ENCODE measurements around the gene DRD3.

DRD3 gene

DNA sequence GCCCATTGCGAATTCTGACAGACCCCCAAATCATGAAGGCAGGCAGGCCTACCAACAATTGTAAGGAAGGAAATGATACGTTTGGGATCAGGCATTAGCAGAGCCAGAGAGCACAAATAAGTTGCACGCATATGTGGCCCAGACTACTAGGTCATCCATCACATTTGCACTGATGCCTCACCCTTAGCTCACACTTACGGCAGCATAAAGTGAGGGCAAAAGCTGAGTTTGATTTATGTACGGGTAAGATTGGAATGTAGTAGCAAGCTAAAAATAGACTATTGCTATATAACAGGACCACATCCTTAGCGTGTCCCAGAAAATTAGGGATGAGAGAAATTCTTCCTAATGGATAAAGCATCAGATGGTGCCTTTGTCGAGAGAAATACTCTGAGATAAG lies 63.7 kb downstream of the DRD3 start:
- DNase-seq = no peak

- DNase-seq = no peak
These were observed 64.1 kb downstream of the DRD3 start for GRCh38 chr3:114114719-114115118.

DNA sequence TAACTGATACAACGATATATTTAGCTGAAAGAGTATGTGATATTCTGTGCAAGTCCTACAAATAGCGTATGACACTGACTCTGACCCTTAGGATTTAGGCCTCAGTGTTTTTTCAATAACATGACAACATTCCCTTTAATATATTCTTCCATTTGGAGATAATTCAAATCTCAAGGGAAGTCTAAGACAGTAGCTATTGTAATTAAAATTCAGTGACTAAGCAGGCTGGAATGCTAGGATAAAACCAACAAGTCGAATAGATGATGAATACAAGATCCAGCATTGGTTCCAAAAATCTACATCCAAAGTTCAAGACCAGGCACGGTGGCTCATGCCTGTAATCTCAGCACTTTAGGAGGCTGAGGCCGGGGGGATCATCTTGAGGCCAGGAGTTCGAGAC lies 66.2 kb downstream of the DRD3 start:
- DNase-seq = no peak

DNA sequence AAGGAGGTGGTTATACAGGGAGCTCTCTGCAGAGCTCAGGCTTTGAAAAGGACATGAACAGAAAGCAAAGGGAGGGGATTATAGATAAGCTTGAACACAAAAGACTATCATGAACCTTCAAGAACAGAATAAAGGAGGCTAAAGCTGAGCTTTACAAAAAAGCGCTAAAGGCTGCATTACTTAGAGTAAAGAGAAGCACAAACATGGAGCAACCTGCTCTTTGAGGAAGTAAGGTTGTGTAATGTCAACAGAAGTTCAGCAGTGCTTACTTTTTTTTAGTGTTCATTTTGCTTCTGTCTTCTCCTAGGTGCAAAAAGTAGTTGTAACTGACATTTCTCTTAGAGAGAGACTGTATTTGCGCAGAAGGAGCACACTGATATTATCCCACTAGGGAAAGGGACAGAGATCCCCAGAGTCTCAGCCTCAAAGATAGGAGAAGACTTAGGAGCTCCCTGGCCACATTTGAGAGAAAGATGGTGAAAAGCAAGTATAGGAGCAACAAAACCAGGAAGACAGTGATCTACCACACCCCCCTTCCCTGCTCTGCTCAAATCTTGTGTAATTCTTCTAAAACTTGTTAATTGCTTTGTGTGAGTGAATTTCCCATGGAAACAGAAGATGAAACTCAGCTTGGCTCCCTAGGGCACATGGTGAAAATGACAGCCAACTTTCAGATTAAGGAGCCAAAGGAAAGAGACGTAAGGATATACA lies 67.6 kb downstream of the DRD3 start:
- DNase-seq = no peak

DNA sequence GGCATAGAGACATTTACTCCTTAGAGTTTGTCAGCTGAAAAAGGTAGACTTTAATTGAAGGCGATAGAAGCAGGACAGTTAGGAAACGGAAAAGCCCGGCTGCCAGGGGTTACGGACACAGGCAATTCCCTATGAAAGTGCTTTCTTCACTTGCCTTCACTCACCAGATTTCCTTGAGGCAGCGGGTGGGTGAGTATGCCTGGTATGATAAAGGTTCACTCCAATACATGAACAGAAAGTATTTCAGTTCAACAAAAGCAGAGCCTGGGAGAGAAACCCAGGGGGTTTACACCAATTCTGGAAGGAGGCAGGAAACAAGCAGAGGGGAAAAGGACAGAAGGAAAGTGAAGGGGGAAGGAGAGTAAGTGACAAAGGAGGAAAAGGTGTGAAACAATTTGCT lies 68.4 kb downstream of the DRD3 start:
- no peak for DNase-seq

DNA sequence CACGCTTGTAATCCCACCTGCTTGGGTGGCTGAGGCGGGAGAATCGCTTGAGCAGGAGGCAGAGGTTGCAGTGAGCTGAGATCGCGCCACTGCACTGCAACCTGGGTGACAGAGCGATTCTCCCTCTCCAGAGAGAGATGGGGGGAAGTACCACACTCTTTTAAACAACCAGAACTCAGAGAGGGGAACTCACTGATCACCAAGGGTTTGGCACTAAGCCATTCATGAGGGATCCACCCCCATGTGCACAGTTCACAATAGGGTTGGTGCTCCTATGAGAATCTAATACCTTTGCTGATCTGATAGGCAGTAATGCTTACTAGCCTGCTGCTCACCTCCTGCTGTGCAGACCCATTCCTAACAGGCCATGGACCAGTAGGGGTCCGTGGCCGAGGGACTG lies 70.7 kb downstream of the DRD3 start:
- DNase-seq = no peak

DNA sequence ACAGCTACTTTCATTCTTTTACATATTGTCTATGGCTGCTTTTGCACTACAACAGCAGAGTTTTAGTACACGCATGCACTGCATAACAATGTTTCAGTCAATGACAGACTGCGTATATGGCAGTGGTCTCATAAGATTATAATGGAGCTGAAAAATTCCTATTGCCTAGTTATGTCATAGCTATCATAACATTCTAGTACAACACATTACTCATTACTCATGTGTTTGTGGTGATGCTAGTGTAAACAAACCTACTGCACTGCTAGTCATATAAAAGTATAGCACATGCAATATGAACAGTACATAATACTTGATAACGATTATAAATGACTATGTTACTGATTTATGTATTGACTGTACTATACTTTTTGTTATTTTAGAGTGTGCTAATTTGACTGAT lies 74.4 kb downstream of the DRD3 start:
- no peak for DNase-seq

DNA sequence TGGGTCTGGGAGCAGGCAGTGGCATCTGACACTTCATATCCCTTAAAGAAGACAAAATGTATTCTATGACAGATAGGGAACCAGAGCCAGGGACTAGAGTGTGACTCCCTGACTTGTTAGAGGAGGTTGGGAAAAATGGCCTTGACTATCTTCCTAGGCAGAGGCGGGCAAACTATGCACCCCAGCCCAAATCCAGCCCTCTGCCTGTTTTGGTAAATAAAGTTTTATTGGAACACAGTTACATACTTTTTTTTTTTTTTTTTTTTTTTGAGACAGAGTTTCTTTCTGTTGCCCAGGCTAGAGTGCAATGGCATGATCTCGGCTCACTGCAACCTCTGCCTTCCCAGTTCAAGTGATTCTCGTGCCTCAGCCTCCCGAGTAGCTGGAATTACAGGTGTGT lies 75.0 kb downstream of the DRD3 start:
- no peak for DNase-seq

GRCh38 chr3:114103181-114103580 lies 75.7 kb downstream of the DRD3 start:
- DNase-seq = no peak

DNA sequence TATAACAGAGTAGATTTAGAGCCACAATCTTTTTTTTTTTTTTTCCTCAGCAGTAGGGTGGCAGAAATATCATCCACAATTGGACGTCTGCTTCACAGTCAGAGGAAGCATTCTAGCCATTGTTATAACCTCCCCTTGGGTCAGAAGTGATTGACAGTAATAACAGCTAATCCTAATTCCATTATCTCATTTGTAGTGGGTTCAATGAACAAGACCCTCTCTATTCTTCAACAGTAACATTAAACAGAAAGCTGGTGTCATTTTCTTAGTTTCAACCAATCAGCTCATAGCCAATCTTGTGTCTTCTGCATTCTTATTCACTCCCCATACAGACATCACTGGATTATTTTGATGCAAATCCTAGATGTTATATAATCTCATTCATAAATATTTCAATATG lies 77.8 kb downstream of the DRD3 start:
- DNase-seq = no peak

DNA sequence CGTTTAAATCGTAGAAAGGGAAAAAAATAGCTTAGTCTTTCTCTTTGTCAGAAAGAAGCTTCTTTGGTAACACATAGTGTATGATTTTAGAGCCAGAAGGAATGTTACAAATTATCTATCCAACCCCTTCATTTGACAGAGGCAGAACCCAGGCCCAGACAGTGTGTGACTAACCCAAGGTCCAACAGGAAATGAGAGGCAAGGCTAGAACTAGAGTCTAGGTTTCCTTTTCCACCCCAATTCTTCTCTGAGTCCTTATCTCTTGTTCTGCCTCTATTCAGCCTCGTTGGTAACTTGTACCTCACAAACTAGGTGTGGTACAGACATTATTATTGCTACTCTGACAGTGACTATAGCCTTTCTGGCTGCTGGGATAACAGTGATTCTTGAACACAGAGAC lies 83.1 kb downstream of the DRD3 start:
- DNase-seq = no peak

- no peak for DNase-seq
These were observed 85.3 kb downstream of the DRD3 start for GRCh38 chr3:114093596-114093995.

DNA sequence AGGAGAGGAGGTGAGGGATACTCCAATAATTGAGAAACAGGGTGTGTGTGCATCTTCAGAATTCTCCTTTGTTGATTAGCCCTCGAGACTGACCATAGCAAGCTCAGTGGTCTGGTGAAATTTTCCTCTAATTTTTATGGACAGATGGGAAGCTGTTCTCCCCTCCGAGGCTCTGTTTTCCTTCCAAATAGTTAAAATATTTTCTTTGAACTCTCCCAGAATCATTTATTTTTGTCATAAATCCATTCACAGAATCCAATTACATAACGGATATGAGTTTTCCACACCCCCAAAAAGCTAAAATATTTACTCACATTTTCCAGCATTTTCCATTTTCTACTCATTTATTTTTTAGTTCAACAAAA lies 85.9 kb downstream of the DRD3 start:
- no peak for DNase-seq

DNA sequence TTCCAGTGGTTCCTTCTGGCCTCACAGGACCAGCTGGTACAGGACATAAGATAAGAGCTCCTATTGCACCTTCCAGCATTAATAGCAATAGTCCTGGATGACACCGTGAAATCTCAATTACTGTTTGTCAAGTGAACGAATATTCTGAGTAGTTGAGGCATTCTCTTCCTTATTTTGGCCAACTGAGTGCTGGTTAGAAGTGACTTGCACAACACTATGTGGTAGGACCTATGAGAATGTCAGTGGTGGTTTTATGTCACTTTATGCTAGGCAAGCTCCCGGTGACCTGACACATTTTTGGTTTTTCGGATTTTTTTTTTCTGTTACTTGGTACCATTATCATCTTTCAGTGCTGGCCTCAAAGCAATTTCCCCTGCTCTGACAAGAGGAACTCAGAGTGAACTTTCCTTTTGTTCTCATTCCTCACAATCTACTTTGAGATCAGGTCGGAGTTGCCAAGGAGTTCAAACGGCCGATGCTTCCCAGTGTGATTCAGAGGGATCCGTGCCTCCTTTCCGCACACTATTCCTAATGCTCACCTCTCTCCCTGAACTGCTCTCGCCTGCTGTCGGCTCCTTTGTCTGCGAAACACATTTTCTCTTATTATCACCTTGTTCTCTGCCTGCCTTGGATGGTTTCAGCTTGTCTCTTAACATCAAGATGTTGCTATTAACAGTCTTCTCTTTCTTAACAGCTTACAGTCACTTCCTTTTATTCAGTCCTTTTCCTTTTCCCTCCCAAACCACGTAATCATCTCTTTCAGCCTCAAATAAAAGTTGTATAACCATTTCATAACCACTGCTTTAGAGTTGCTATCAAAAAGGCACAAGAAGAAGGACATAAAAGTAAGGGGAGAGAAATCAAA lies 86.5 kb downstream of the DRD3 start:
- no peak for DNase-seq

GRCh38 chr3:114089675-114090074 lies 89.2 kb downstream of the DRD3 start:
- no peak for DNase-seq

DNA sequence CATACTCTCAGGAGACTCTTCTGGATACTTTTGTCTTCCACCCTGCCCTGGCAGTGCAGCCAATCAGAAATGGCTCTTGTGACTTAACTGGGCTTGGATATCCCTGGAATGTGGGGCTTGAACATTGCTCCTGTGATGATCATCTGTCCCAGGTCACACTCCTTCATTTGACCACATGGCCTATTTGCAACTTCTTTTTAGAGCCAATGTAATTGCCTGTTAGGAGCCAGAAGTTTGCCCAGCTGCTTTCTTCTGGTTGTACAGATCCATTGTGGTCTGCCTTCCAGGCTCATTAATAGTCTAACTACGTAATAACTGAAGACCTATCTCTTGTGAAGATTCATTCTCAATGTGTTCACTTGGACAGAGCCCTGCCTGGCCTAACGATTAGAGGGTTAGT lies 92.5 kb downstream of the DRD3 start:
- DNase-seq = no peak

GRCh38 chr3:114083112-114083511 lies 95.7 kb downstream of the DRD3 start:
- no peak for DNase-seq

- DNase-seq = no peak
These were observed 97.8 kb downstream of the DRD3 start for GRCh38 chr3:114081037-114081436.

DNA sequence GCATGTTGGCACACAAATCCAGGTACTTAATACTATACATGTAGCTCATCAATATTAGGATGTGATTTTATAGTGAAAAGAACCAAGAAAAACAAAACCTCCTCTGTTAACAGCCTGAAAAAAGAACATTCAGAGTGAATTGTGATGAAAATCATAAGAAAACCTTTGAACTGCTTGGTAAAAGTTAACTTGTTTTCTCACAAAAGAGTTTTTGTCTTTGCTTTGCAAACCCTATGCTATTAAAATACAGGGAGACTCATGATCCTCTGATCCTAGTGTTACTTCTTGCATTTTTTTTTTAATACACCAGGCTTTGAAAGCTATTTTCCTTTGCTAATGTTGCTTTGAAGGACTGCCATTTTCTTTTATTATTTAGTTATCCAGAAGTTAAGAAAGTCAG lies 98.7 kb downstream of the DRD3 start:
- no peak for DNase-seq

- DNase-seq = no peak
These were observed 99.1 kb downstream of the DRD3 start for GRCh38 chr3:114079761-114080160.

DNA sequence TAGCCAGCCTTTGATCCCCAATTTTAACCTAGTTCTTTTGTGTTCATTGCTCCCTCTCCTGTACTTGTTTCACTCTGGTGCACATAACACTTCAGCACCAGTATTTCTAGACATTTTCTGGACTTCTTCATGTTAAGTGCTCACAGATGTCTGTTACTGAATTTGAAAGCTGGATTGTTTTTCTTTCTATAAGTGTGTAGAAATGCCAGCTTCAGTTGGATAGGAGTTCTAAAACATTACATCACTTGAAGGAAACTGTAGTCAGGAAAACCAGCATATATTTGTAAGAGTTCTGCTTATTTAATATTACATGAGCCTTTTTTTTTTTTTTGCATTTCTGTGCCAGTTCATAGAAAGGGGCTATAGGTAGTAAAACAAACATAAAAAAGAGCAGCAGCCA lies 100.7 kb downstream of the DRD3 start:
- DNase-seq = no peak

Data from activated CD8-positive, alpha-beta memory T cell treated with anti-CD3 and anti-CD28 coated beads for 24 hours (primary cell).